ENCODE measurements around the gene SF3B1.
"Not testable (repeated sequence)": the region's sequence is repeated elsewhere in the genome, so short reads cannot be mapped to it uniquely, and the experiment has no call there.

Gene SF3B1

GRCh38 chr2:197433780-197434438, 919 bp downstream of the SF3B1 start:
- no peak for DNase-seq (ENCODE audit: low read depth)
- no peak for TF ChIP-seq CTCF (IDR thresholded peaks at IDR 0.05; ENCODE audit: low read depth, low read length, missing control alignments)
- peak overlapping the region; percentile 67 for H3K4me3 ChIP-seq (ENCODE audit: low read depth, low read length)

GRCh38 chr2:197432527-197432926, 2.3 kb downstream of the SF3B1 start:
- not testable (repeated sequence) for DNase-seq (ENCODE audit: low read depth)
- peak overlapping the region; percentile 67 for H3K4me3 ChIP-seq (ENCODE audit: low read depth, low read length)

- H3K4me3 ChIP-seq (ENCODE audit: low read depth, low read length): peak overlapping the region; percentile 67; the same call in 1 of the 2 replicates
- no peak for DNase-seq (ENCODE audit: low read depth)
- TF ChIP-seq CTCF (IDR thresholded peaks at IDR 0.05; ENCODE audit: low read depth, low read length, missing control alignments): no peak
Measured at GRCh38 chr2:197431858-197432257, 3.0 kb downstream of the SF3B1 start.

DNA sequence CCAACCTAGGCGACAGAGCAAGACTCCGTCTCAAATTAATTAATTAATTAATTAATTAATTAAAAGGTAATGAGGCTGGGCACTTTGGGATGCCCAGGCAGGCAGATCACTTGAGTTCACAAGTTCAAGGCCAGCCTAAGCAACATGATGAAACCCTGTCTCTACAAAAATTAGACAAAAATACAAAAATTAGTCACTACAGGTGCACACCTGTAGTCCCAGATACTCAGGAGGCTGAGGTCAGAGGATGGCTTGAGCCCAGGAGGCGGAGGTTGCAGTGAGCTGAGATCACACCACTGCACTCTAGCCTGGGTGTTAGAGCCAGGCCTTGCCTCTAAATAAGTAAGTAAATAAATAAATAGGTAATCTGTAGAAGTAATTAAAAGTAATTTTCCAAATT, 6.8 kb downstream of the SF3B1 start:
- no peak for DNase-seq (ENCODE audit: low read depth)
- TF ChIP-seq CTCF (IDR thresholded peaks at IDR 0.05; ENCODE audit: low read depth, low read length, missing control alignments): no peak
- H3K4me3 ChIP-seq (ENCODE audit: low read depth, low read length): no peak overlapping the region

- no peak overlapping the region for H3K4me3 ChIP-seq (ENCODE audit: low read depth, low read length)
- no peak for TF ChIP-seq CTCF (IDR thresholded peaks at IDR 0.05; ENCODE audit: low read depth, low read length, missing control alignments)
Measured at GRCh38 chr2:197426723-197427603, 7.9 kb downstream of the SF3B1 start.

DNA sequence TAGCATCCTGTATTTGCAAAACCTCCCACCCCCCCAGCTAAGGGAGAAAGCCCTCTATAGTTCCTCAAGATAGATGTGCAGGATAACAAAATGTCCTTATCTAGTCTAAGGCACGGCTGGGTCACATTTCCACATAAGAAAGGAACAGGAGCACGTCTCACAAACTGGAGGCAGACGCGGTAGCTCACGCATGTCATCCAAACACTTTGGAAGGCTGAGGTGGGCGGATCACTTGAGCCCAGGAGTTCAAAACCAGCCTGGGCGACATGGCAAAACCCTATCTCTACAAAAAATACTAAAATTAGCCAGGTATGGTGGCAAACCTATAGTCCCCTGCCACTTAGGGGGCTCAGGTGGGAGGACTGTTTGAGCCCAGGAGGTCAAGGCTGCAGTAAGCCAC, 9.3 kb downstream of the SF3B1 start:
- DNase-seq (ENCODE audit: low read depth): no peak
- H3K4me3 ChIP-seq (ENCODE audit: low read depth, low read length): no peak overlapping the region
- TF ChIP-seq CTCF (IDR thresholded peaks at IDR 0.05; ENCODE audit: low read depth, low read length, missing control alignments): no peak

More at GRCh38 chr2:197426723-197427603, 7.9 kb downstream of the SF3B1 start:
- DNase-seq (ENCODE audit: low read depth): no peak

- no peak for TF ChIP-seq CTCF (IDR thresholded peaks at IDR 0.05; ENCODE audit: low read depth, low read length, missing control alignments)
- no peak overlapping the region for H3K4me3 ChIP-seq (ENCODE audit: low read depth, low read length)
- DNase-seq (ENCODE audit: low read depth): no peak
Measured at GRCh38 chr2:197423307-197423706, 11.5 kb downstream of the SF3B1 start.

All from GM12864 (cell line).